NCI-H82 (cell line): ENCODE results near the gene MAP1B.
"Not testable (repeated sequence)": the region's sequence is repeated elsewhere in the genome, so short reads cannot be mapped to it uniquely, and the experiment has no call there.

Source experiments
- DNase-seq: peaks from one replicate; lab custom pipeline; 2025; lab: John Stamatoyannopoulos, UW

MAP1B gene

DNA sequence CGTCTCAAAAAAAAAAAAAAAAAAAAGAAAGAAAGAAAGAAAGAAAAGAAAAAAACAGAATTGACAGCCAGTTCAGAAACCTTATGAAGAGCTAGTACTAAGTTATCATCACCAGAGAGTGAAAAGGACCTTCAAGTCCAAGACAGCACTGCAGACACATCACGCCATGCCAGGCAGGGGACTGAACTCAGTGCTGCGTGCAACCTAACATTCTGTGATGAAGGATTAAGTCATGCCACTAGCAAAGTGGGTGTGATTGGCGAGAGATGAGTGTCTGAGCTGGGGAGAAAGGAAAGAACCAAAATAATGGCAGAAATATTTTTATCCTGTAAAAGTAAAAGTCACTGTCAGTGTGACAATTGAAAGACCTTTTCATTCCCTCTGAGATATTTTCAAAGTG, 54.7 kb downstream of the MAP1B start:
- DNase-seq = no peak

- DNase-seq = peak; percentile 12
Measured at GRCh38 chr5:72163349-72163983, 56.2 kb downstream of the MAP1B start.

DNA sequence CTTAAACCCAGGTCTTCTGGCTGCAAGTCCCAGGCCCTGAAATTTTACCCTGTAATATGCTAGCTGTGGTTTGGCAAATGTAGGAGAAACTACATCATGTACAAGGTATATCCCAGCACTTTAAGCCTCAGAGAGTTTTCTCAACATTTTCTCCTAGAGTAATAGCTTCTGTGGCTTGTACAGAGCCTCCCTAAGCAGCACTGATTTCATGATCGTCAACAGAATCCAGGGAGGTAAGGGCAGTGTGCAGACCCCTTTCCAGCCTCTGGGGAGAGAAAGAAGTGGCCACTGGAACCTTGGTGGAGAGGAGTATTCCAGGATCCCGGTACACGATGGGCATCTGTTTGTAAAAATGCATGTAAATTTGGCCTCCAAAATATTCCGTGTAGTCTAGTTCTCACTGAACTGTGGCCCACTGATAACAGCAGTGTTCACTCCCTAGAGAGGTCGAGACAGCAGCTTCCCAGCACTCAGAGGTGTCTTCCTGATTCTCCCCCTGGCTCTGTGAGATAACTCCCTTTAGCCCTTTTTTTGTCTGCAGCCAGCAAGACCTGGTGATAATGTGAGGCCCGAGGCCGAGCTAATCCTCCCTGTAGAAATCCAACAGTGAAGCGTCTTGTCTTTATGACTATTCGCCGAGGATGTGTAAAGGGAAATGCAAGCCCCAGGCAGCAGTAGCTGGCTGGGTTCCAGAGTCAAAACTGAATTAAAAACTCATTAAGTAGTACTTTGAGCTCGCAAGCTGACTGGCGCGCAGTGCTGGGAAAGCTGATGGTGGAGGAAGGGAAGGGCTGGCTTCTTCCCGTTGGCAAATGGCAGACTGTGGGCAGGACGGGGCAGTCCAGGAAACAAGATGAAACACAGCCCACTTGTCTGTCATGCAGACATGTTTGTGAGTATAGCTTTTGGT, 59.0 kb downstream of the MAP1B start:
- peak; percentile 89 for DNase-seq

- DNase-seq = no peak
Measured at GRCh38 chr5:72167257-72167656, 60.0 kb downstream of the MAP1B start.

- DNase-seq = no peak
Measured at GRCh38 chr5:72167804-72168203, 60.5 kb downstream of the MAP1B start.

- no peak for DNase-seq
Measured at GRCh38 chr5:72170101-72170500, 62.8 kb downstream of the MAP1B start.

DNA sequence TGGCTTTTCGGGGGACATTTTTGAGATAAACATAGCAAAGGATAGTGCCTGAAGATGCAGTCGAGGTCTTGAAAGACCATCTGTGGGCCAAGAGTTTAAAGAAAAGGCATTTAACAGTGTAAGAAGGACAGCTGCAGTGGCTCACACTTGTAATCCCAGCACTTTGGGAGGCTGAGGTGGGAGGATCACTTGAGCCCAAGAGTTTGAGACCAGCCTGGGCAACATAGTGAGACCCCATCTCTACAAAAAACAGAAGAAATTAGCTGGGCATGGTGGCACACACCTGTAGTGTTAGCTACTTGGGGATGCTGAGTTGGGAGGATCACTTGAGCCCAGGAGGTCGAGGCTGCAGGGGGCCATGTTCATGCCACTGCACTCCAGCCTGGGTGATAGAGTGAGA, 63.9 kb downstream of the MAP1B start:
- DNase-seq = not testable (repeated sequence)

- DNase-seq = no peak
Measured at GRCh38 chr5:72171667-72172066, 64.4 kb downstream of the MAP1B start.

- DNase-seq = peak; percentile 18
Measured at GRCh38 chr5:72172786-72173185, 65.5 kb downstream of the MAP1B start.

DNA sequence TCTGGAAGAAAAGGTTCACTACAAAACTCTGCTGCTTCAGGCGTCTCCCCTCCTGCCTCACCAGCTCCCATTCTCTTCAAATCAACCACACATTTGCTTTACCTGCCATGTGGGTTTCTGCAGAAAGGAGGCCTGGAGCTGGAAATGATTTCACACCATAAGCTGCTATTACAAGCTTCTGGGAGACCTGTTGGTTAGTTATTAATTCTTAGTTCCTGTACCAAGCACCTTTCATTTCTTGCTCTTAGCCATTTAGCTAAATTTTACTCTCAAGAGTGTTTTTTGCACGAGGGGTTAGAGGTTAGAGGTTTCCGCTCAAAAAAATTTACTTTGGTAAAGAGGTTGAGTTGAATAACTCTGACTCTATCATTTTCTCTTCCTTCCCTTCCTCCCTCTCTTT, 70.3 kb downstream of the MAP1B start:
- DNase-seq = no peak

GRCh38 chr5:72179028-72179815, 71.9 kb downstream of the MAP1B start:
- DNase-seq = no peak

GRCh38 chr5:72179816-72180440, 72.7 kb downstream of the MAP1B start:
- DNase-seq = no peak

GRCh38 chr5:72180925-72181324, 73.7 kb downstream of the MAP1B start:
- DNase-seq = no peak

- DNase-seq = no peak
Measured at GRCh38 chr5:72182686-72183085, 75.4 kb downstream of the MAP1B start.

DNA sequence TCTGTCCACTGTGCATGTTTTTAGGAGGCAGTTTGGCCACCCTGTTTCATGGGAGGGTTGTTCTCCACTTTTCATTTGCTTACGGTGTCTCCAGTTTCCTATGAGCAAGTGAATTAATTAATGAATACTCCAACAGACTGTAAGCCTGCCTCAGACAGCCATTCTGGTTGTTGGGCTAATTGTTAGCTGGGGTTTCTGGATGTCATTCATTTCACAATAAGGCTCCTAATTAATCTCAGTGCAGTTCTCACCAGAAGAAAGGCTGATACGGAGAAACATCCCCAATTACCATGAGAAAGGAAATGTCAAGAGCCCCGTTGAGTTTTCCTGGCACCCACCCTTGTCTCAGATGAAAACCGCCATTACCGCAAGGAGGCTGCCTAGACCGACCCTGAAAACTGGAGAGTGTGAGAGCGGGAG, 75.8 kb downstream of the MAP1B start:
- DNase-seq = no peak

- no peak for DNase-seq
Measured at GRCh38 chr5:72184408-72184807, 77.1 kb downstream of the MAP1B start.

- DNase-seq = no peak
Measured at GRCh38 chr5:72185496-72186329, 78.4 kb downstream of the MAP1B start.

DNA sequence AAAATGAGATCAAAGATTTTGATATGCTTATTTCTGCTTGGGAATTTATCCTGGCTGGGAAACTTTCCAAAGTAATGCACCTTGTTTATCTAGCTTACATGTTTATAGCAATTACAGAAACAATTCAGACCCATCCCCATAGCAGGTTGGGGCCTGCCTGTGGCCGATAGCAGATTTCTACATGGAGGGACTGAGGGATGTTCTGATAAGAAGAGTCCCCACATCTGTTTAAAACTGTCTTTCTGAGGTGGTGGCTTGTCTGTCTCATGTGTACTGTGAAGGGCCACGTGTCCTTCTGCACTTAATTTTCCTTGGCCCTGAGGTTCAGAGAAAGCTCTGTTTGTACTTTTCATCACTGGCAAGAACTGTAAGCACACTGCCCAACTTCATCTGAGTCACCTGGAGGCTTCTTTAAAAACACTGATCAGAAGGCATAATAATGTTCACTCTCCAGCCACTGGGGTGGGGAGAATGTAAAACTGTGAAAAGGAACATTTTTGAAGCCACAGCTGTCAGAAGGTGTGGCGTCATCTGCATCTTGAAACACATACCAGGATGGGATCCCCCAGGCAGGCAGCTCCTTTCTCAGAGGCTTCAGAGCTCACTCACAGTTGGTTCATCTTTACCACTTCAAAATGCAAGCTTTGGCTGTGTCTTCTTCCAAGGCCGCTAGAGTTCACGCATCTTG, 80.3 kb downstream of the MAP1B start:
- no peak for DNase-seq

DNA sequence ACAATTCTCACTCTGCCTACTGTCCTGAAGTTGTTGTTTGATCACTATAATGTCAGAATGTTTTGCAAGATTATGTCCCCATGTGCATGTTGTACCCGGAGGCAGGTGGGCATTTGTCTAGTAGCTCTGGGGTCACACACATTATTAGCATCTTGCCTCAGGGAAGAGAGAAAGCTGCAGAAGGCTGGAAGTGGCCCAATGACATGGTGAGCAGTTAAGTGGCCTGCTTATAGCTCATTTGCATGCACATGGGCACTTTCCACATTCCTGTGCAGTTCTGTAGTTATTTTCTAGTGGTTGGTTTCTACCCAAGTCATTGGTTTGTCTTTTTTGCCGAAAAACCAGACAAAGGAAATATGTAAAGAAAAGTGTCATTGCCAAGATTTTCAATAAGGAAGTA, 80.9 kb downstream of the MAP1B start:
- DNase-seq = no peak

- no peak for DNase-seq
Measured at GRCh38 chr5:72189146-72189545, 81.9 kb downstream of the MAP1B start.

GRCh38 chr5:72191404-72191803, 84.1 kb downstream of the MAP1B start:
- DNase-seq = no peak
